ENCODE measurements around the gene PKP3. TPM values are rescaled to one million over a fixed set of nuclear protein-coding genes. Genes with fewer than 3 reads are reported as not detected.

Gene PKP3
- total and polyA plus RNA-seq, 7 donors, result 0.27 to 140 (median 57.1) TPM; not detected in 2

DNA sequence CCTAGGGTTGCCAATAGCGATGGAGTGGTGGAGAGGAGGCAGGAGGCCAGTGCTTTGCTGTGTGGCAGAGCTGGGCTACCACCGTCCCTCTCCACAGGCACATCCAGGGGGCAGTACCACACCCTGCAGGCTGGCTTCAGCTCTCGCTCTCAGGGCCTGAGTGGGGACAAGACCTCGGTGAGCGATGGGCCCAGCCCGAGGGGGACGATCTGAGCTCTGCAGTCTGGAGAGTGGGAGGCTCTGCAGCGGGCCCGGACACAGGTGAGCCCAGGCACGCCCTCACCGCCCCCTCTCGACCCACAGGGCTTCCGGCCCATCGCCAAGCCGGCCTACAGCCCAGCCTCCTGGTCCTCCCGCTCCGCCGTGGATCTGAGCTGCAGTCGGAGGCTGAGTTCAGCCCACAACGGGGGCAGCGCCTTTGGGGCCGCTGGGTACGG lies 2.5 kb downstream of the PKP3 start:
- Histone ChIP-seq H3K27ac (no peak overlapping the region), H3K9me3 (no peaks in the 10 kb centered on the region), H3K27me3 (peaks cover 0 to 44% (median 18%) of the 10 kb centered on the region in 3 donors), H3K36me3 (no peaks in the 10 kb centered on the region), H3K4me1 (peaks cover 0 to 20% (median 12%) of the 10 kb centered on the region in 4 donors), H3K4me3 (peak overlapping the region; percentile 5 to 47 (median 28))
- TF ChIP-seq EP300 (IDR thresholded peaks at IDR 0.05) (no peak), POLR2AphosphoS5 (IDR thresholded peaks at IDR 0.05) (no peak), CTCF (IDR thresholded peaks at IDR 0.05) (no peak), POLR2A (IDR thresholded peaks at IDR 0.05) (no peak)
- 54 to 80% methylated on average over 23 of the region's 23 CpGs for WGBS, 2 donors
- intact Hi-C loops (cut with DNase I), result no loop called here
- no peak for DNase-seq

DNA sequence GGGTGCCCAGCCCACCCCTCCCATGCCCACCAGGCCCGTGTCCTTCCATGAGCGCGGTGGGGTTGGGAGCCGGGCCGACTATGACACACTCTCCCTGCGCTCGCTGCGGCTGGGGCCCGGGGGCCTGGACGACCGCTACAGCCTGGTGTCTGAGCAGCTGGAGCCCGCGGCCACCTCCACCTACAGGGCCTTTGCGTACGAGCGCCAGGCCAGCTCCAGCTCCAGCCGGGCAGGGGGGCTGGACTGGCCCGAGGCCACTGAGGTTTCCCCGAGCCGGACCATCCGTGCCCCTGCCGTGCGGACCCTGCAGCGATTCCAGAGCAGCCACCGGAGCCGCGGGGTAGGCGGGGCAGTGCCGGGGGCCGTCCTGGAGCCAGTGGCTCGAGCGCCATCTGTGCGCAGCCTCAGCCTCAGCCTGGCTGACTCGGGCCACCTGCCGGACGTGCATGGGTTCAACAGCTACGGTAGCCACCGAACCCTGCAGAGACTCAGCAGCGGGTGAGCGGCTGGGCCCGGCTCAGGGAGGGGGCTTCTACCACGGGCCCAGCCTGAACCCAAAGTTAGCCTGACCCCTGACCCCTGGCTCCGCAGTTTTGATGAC lies 3.0 kb downstream of the PKP3 start:
- Histone ChIP-seq H3K27me3 (peaks cover 0 to 39% (median 18%) of the 10 kb centered on the region in 3 donors), H3K9me3 (no peaks in the 10 kb centered on the region), H3K4me1 (peaks cover 0 to 20% (median 12%) of the 10 kb centered on the region in 4 donors), H3K4me3 (peak overlapping the region; percentile 5 to 47 (median 28)), H3K36me3 (no peaks in the 10 kb centered on the region), H3K27ac (no peak overlapping the region)
- peak; percentile 82 for DNase-seq
- WGBS, 2 donors, result 43 to 78% methylated on average over 43 of the region's 43 CpGs
- intact Hi-C loops (cut with DNase I), result no loop called here
- TF ChIP-seq CTCF (IDR thresholded peaks at IDR 0.05) (peak; percentile 23 to 46 (median 36)), POLR2A (IDR thresholded peaks at IDR 0.05) (no peak), POLR2AphosphoS5 (IDR thresholded peaks at IDR 0.05) (no peak)

- no peaks in the 10 kb centered on the region for H3K36me3 ChIP-seq
- no peak for TF ChIP-seq POLR2A (IDR thresholded peaks at IDR 0.05)
- TF ChIP-seq EP300 (IDR thresholded peaks at IDR 0.05), result no peak
- no peak for TF ChIP-seq CTCF (IDR thresholded peaks at IDR 0.05)
- TF ChIP-seq POLR2AphosphoS5 (IDR thresholded peaks at IDR 0.05), result no peak
- H3K4me1 ChIP-seq, result peaks cover 0 to 20% (median 12%) of the 10 kb centered on the region in 4 donors
- H3K4me3 ChIP-seq, result no peak overlapping the region
- no peak overlapping the region for H3K27ac ChIP-seq
- no peaks in the 10 kb centered on the region for H3K9me3 ChIP-seq
- DNase-seq, result no peak
- WGBS, 2 donors, result 90 to 97% methylated on average over 20 of the region's 20 CpGs
- H3K27me3 ChIP-seq, result peaks cover 0 to 32% (median 23%) of the 10 kb centered on the region in 3 donors
- intact Hi-C loops (cut with DNase I), result no loop called here
Observed at GRCh38 chr11:398826-399225, 4.8 kb downstream of the PKP3 start.

DNA sequence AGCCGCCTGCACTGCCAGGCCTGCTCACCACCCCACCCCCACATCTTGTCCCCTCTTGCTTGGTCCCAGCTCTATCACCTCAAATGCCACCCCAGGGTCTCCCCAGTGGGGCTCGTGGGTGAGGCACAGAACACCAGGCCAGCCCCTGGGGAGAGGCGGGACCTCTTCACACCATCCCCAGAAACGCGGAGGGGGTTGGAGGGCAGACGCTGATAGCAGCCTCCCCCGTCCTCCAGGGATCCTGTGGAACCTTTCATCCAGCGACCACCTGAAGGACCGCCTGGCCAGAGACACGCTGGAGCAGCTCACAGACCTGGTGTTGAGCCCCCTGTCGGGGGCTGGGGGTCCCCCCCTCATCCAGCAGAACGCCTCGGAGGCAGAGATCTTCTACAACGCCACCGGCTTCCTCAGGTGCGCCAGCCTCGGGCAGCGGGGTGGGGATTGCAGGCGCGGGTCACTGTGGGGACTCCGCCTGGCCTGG lies 5.8 kb downstream of the PKP3 start:
- Histone ChIP-seq H3K27ac (no peak overlapping the region), H3K4me3 (no peak overlapping the region), H3K4me1 (peaks cover 0 to 20% (median 12%) of the 10 kb centered on the region in 4 donors), H3K9me3 (no peaks in the 10 kb centered on the region), H3K27me3 (peaks cover 0 to 23% (median 23%) of the 10 kb centered on the region in 3 donors), H3K36me3 (no peaks in the 10 kb centered on the region)
- intact Hi-C loops (cut with DNase I), result no loop called here
- whole genome bisulfite sequencing, 2 donors, result 52 to 94% methylated on average over 21 of the region's 21 CpGs
- TF ChIP-seq POLR2A (IDR thresholded peaks at IDR 0.05) (no peak), POLR2AphosphoS5 (IDR thresholded peaks at IDR 0.05) (no peak), CTCF (IDR thresholded peaks at IDR 0.05) (no peak), EP300 (IDR thresholded peaks at IDR 0.05) (no peak)
- no peak for DNase-seq

All from sigmoid colon (tissue), 7 donors.